Right ventricle myocardium inferior (tissue), 1 donor: ENCODE measurements around the gene BABAM2. TPM values are rescaled to one million over a fixed set of nuclear protein-coding genes. Genes with fewer than 3 reads are reported as not detected.
"Not testable (repeated sequence)": the region's sequence is repeated elsewhere in the genome, so short reads cannot be mapped to it uniquely, and the experiment has no call there.

ENCODE experiments used
- ATAC-seq: fragments of 200-7000 bp; cut with Tn5 transposase; one replicate; pipeline ENCODE4 v1.9.1; 2020; ENCODE audit warnings: mild to moderate bottlenecking, moderate library complexity
- DNase-seq: peaks from one replicate; pipeline ENCODE4 v3.0.0; 2021; ENCODE audit errors: missing footprints
- intact Hi-C: fragments of 100-400 bp; cut with DNase I; formaldehyde crosslinking; loops from one replicate; pipeline ENCODE4 v1.11.0; 2022
- total RNA-seq: library from RNA; stranded (reverse); fragmentation: NEBNext Ultra II Directional; extraction: Animal tissue kit (Norgen Biotek cat#: 25700); gene quantifications from one replicate; pipeline ENCODE4 v1.2.1, GENCODE V29; 2021
- donor health status: DM: no; HTN: yes; CAD: no; lungs with severe emphysema.

BABAM2 gene
- total RNA-seq, 1 donor from 2014 or later, result 53.0 TPM

DNA sequence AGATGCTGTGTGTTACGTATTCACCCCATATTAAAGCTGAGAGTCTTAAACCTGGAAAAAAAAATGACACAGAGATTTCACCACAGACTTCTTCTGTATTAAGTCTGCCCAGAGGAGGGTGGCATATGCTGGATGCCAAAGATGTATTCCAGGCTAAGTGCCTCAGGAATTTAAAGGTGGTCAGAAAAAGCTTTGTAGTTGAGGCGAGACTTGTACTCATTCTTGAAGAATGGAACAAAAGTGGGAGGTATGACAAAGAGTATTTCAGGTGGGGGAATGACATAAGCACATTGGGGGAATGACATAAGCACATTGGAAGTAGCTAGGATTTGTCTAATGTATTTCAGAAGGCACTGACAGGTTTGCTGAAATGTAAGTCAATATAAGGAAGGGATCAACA, 98.6 kb downstream of the BABAM2 start:
- ATAC-seq (no peak), DNase-seq (no peak)
- intact Hi-C loops, result no loop called here

DNA sequence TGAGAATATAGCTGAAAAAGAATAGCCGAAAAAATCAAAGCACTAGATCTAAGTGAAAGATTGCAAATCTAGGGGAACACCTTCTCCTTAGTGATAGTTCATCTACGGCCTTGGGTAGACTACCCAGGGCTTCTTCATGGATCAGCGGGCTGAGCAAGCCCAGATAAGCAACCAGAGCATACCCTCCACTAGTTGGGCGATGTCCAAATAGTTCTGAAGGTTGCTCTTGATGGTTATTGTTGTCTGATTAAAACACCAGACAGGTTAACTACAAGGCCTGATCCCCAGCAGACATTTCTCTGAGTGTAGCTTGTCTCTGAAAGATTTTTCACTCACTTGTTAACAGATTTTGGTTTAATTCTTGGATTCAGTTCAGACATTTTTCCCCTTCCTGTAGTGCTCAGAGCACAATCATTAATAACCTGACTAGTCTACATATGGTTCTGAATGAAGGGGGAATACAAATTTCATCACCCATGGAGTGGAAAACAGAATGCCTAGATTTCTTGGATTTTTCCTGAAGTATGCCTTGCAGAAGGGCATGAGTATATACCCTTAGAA, 99.6 kb downstream of the BABAM2 start:
- intact Hi-C loops, result no loop called here
- DNase-seq (no peak), ATAC-seq (no peak)

DNA sequence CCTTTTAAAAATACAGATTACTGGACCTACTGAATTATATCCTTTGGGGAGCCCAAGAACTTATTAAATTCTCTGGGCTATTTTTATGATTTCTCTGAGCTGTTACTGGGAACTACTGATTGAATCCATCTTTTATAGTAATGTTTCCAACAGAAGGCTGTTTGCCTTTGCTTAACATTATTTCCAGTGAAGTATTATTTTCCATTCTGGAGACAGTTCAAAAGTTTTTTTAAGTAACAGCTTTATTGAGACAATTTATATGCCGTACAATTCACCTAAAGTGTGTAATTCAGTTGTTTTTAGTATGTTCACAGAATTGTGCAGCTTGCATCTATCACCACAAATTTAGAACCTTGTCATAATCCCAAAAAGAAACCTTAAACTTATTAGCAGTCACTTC, 100.6 kb downstream of the BABAM2 start:
- ATAC-seq (no peak), DNase-seq (no peak)
- intact Hi-C loops, result no loop called here

DNA sequence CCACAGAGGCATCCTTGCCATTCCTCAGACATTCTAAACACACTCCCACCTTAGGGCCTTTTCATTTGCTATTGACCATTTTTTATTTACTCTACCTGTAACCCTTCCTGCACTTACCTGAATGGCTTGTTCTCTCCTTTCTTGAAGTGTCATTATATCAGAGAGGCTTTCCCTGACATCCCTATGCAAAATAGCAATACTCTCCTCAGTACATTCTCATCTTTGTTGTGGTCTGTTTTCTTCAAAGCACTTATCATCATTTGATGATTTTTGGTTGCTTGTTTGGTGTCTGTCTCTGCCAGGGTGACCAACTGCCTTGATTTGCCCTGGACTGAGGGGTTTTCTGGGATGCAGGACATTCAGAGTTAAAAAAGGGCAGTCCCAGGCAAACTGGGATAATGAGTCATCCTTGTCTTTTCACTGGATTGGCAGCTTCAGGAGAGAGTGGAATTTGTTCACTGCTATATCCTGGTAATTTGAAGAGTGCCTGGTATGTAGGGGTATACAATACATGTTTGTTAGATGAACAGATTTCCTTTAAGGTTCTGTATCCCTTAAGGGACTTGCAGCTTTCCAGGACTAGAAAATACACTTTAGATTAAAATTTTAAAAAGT, 102.4 kb downstream of the BABAM2 start:
- intact Hi-C loops, result no loop called here

DNA sequence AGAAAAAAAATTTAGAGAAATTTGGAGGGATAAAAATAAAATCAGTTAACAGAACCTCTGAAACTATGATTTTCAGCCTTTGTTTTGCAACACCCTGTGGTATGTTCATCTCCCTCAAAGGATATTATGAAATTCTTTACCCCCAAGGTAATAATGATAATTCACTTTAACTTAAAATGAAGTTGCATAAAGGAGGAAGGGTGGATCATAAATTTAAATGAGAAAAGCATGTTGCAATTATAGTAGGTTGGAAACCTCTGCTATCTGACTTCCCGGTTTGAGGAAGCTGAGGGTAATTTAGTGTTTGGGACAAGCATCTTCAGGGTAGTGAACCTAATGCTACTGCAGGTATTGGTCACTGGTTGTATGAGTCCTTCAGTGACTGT, 102.9 kb downstream of the BABAM2 start:
- DNase-seq (no peak), ATAC-seq (no peak)
- intact Hi-C loops, result no loop called here

More for the DNA sequence above, 102.4 kb downstream of the BABAM2 start:
- DNase-seq (no peak), ATAC-seq (no peak)

DNA sequence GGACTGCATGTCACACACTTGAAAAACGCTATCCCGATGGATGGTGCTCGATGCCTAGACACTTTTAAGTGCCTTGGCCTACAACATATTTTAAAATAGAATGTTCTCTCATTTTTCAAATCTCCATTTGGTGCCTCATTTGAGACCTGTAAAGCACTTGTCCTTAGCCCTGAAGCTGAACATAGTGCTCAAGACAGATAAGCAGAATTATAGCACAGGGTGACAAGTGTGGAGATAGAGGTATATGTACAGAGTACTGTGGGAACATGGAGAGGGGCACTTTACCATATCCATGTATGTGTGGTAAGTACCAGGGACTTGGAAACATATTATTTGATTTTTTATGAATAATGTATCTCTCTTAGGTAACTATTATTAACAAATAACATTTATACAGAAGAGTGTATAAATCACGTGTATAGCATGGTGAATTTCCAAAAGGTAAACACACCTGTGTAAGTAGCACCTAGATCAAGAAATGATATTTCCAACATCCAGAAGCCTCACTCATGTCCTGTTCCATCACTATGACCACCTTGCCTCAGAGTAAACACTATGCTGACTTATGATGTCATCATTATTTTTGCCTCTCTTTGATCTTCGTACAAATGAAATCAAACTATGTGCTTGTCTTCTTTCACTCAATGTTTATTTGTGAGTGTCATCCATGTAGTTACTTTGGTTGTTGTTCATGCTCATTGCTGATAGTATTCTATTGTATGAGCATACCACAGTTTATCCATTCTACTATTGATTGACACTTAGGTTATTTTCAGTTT, 103.6 kb downstream of the BABAM2 start:
- DNase-seq (no peak), ATAC-seq (no peak)
- intact Hi-C loops, result no loop called here

DNA sequence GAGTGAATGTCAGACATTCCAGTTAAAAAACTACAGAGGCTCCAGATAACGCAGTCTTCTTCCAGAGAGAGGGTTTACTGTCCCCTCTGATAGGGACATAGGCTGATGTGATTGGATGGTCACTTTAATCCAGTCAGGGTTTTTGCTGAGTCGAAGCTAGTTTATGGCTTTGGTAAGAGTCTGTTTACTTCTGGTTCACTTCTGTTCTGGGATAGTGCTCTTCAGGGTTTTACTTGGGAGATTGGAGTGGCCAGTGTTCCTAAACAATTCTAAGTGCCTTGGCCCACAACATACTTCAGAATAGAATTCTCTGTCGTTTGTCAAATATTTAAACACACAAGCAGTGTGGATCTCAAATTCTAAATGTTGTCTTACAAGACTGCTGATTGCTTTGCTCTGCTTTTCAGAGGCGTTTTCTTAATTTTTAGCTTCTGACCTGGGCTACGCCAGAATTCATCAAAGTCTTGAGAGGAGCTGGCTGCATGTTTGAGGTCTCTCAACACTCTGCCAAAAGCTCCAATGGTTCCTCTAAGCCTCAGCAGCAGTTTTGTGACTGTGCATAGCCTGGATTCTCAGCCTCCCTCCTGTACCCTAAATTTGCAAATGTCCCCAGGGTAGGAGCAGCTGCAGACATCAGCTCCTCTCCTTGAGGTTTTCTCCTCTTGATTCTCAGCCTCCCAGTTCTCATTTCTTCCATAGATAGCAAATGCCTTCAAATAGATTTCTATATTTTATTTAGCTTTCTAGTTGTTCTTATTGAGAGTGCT, 105.8 kb downstream of the BABAM2 start:
- intact Hi-C loops, result no loop called here
- DNase-seq (no peak), ATAC-seq (no peak)

DNA sequence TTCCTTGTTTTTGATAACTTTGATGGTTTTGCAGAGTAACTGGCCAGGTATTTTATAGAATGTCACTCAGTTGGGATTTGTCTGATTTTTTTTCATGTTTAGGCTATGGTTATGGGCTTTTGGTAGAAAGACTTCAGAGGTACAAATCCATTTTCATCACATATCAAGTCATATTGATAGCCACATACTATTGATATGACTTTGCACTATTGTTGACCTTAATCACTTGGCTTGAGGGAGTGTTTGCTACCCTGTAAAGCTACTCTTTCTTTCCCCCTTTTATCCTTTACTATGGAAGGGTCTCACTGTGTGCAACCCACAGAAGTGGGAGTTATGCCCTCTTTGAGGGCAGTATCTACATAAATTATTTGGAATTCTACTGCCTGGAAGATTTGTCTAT, 109.8 kb downstream of the BABAM2 start:
- no peak for ATAC-seq
- intact Hi-C loops, result no loop called here
- DNase-seq, result no peak

DNA sequence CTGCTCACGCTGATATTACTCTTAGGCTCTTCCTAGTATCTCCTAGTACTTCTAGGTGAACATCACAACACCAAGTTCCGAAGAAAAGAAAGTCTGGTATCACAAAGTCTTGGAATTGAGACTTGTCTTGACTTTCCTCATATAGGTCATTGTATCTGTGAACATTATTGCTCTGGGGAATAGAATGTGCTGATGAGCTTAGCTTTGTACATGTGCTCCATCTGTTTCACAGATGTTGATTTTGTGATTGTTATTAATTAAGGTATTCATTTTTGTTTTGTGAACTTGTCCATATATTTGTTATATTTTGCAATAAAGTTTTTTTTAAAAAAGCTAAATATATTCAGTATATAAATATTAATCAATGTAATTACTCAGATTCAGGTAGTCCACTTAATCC, 111.7 kb downstream of the BABAM2 start:
- DNase-seq (no peak), ATAC-seq (no peak)
- intact Hi-C loops, result no loop called here

DNA sequence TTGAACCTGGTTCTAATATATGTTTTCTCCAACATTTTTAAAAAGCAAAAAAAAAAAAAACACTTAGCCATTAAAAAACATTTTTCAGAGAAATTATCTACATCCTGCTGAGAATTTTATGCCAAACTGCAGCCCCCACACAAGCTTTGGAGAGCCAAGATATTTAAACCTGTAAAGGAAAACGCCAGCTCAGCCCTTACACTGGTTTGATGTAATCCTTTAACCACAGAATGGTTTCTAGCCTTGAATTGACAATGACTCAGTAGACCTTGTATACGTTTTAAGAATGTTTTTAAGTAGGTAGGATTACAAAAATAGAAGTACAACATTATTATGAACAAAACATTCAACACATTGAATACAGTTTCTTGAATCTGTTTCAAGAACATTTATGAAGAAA, 113.6 kb downstream of the BABAM2 start:
- no peak for ATAC-seq
- intact Hi-C loops, result no loop called here
- DNase-seq, result no peak

DNA sequence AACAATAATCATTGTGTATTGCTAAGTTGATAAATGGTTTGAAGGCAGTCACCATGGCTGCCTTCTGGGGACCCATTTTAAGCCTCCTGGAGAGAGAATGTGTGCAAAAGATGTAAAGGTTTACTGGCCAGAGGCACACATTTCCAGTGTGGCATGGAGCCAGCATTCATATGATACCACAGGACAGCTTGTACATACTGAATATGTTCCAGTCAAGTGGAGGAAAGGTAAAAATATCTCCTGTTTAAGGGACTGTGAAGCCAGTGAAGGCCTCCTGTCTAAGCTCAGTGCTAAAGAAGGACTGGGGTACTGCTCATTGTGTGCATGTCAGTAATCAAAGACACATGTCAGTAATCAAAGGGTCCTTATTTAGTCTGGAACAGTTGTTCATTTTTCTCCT, 119.2 kb downstream of the BABAM2 start:
- DNase-seq (no peak), ATAC-seq (peak; percentile 89)
- intact Hi-C loops, result no loop called here

DNA sequence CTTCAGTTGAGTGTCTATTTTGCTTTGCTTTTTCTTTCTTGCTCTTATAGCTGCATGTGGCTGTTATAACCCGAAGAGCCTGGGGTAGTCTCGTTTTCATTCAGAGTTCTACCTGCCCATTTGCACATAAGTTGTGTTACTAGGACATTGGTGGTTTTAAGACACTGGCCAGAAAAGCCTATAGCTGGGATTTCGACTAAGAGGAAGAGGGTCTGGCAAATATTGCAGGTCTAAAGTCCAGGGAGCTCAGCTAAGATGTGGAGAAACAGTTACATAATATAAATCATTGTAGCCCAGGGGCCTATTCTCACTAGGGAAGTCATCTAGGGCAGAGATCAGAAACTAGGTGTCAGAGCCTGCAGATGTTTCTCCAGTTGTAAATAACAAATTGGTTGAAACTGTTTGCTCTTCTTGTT, 120.8 kb downstream of the BABAM2 start:
- intact Hi-C loops, result no loop called here
- ATAC-seq (no peak), DNase-seq (no peak)

DNA sequence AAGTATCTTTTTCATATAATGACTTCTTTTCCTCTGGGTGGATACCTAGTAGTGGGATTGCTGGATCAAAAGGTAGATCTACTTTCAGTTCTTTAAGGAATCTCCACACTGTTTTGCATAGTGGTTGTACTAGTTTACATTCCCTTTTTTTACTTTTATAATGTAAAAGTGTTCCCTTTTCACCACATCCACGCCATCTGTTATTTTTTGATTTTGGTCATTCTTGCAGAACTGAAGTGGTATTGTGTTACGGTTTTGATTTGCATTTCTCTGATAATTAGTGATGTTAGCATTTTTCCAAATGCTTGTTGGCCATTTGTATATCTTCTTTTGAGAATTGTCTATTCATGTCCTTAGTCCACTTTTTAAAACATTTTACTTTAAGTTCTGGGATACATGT, 127.9 kb downstream of the BABAM2 start:
- ATAC-seq, intact Hi-C loops, DNase-seq: not testable (repeated sequence)

DNA sequence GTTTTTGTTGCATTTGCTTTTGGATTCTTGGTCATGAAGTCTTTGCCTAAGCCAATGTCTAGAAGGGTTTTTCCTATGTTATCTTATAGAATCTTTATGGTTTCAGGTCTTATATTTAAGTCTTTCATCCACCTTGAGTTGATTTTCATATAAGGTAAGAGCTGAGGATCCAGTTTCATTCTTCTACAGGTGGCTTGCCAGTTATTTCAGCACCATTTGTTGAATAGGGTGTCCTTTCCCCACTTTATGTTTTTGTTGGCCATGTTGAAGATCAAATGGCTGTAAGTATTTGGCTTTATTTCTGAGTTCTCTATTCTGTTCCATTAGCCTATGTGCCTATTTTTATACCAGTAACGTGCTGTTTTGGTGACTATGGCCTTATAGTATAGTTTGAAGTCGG, 129.0 kb downstream of the BABAM2 start:
- ATAC-seq, DNase-seq, intact Hi-C loops: not testable (repeated sequence)

DNA sequence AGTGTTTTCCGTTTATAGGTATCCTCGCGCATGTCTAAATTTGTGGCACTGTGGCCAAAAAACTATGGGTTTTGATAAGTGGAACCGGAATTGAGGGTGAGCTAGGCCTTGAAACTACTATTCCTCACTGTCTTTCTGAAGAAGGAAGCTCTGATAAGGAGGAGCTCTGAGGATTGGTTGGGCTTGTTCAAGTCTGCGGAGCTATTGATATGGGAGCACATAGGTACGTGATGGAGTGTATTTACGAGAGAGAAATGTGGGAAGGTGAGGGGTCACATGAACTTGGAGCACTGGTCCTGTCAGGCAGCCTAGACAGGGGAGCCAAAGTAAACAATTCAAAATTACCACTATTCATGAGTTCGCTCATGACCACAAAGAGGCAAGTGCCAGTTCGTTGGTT, 131.4 kb downstream of the BABAM2 start:
- DNase-seq, result no peak
- intact Hi-C loops, result no loop called here
- ATAC-seq, result no peak

DNA sequence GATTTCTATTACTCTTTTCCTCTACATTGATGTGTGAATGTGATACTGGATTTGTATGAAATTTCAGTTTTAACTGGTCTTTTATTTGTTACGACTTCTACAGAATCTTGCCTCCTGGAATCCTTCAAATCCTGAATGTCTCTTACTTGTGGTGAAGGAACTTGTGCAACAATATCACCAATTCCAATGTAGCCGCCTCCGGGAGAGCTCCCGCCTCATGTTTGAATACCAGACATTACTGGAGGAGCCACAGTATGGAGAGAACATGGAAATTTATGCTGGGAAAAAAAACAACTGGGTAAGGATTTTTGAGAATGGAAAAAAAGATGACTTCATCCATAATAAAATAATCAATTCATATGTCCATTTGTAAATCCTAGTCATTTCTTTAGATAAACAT, 134.6 kb downstream of the BABAM2 start:
- DNase-seq, result no peak
- intact Hi-C loops, result no loop called here
- no peak for ATAC-seq

DNA sequence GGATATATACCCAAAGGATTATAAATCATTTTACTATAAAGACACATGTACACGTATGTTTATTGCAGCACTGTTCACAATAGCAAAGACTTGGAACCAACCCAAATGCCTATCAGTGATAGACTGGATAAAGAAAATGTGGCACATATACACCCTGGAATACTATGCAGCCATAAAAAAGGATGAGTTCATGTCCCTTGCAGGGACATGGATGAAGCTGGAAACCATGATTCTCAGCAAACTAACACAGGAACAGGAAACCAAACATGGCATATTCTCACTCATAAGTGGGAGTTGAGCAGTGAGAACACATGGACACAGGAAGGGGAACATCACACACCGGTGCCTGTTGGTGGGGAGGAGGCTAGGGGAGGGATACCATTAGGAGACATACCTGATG, 135.7 kb downstream of the BABAM2 start:
- intact Hi-C loops, ATAC-seq, DNase-seq: not testable (repeated sequence)

DNA sequence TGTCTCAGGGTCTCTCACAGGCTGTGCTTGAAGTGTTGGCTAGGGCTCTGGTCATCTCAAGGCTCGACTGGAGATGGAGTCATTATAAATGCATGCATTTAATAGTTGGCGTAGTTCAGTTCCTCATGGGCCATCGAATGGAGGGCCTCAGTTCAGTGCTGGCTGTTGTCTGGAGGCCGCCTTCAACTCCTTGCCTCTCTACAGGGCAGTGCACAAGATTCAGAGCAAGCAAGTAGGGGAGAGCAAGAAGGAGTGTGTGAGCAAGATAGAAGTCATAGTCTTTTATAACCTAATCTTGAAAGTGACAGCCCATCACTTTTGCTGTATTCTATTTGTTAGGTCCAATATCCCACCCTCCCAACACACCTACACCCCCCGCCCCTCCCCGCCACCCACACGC, 137.5 kb downstream of the BABAM2 start:
- ATAC-seq, result no peak
- no peak for DNase-seq

DNA sequence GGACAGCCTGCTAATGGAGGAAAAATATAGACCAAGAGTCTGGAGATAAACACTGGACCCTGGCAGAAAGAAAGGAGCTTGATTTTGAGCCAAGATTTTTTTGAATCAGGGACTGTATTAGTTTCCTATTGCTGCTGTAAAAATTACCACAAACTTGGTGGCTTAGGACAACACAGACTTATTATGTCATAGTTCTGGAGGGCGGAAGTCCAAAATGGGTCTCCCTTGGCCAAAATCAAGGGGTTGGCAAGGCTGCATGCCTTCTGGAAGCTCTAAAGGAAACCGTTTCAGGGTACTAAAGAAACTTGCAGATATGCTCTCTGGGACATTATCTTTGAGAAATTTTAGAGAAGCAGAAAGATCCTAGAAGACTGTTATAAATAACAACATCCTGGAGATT, 140.1 kb downstream of the BABAM2 start:
- ATAC-seq, result peak; percentile 71
- intact Hi-C loops, result loop anchor here (10.0 kb wide), 1 partner anchor 136 kb away; the partner anchor contains the start of genes BABAM2 and RBKS
- DNase-seq, result no peak

More for the DNA sequence above, 137.5 kb downstream of the BABAM2 start:
- intact Hi-C loops, result no loop called here
